Psoas muscle (tissue), 8 donors: ENCODE data around the gene SLIT3. TPM values are rescaled to one million over a fixed set of nuclear protein-coding genes. Genes with fewer than 3 reads are reported as not detected.
"Not testable (repeated sequence)": the region's sequence is repeated elsewhere in the genome, so short reads cannot be mapped to it uniquely, and the experiment has no call there.

ENCODE experiments used
- ATAC-seq, 4 donors: fragments of 200-7000 bp; cut with Tn5 transposase; one replicate each; pipeline ENCODE4 v1.9.1; 2020; ENCODE audit warnings: moderate library complexity in 3 of 4, mild to moderate bottlenecking in 2 of 4
- DNase-seq, 2 donors: peaks; one replicate each; pipeline ENCODE4 v3.0.0-alpha.2; 2020
- H3K27ac ChIP-seq: fragments of 200-600 bp; one replicate; pipeline ENCODE4 v1.8.0; 2022
- H3K27me3 ChIP-seq, 3 donors: fragments of 200-600 bp in 1 of 3; one replicate each; pipeline versions ENCODE4 v1.6.1 to v1.8.0; 2013 to 2022; ENCODE audit warnings: low read length in 2 of 3, mild to moderate bottlenecking in 2 of 3, moderate library complexity in 1 of 3; ENCODE audit not compliant: insufficient read depth in 3 of 3
- H3K36me3 ChIP-seq, 2 donors: fragments of 200-600 bp in 1 of 2; one replicate each; pipeline versions ENCODE4 v1.6.1 to v1.8.0; 2013 to 2022; ENCODE audit warnings: low read depth in 1 of 2, mild to moderate bottlenecking in 1 of 2, moderate library complexity in 1 of 2; ENCODE audit not compliant: insufficient read depth in 1 of 2
- H3K4me1 ChIP-seq: fragments of 200-600 bp; one replicate; pipeline ENCODE4 v1.8.0; 2022
- H3K4me3 ChIP-seq: fragments of 200-600 bp; one replicate; pipeline ENCODE4 v1.8.0; 2022; ENCODE audit warnings: mild to moderate bottlenecking
- H3K9me3 ChIP-seq: fragments of 200-600 bp; one replicate; pipeline ENCODE4 v1.8.0; 2022
- WGBS, 3 donors: extraction: QIAGEN DNeasy Blood & Tissue Kit; methylation state at CpG; one replicate each; pipeline versions ENCODE4 v1.1.6 to v1.1.7; 2013; 5-methylcytosine and 5-hydroxymethylcytosine counted together
- intact Hi-C, 2 donors: fragments of 100-400 bp; cut with DNase I; formaldehyde crosslinking; loops; one replicate each; pipeline versions ENCODE4 v1.11.0 to v1.14.2; 2022
- polyA plus RNA-seq, 3 donors: library from polyadenylated mRNA; stranded (reverse); fragments of 200-250 nt; gene quantifications; one replicate each; pipeline ENCODE4 v1.2.3, GENCODE V29; 2013
- total RNA-seq, 4 donors: library from RNA; stranded (reverse); fragmentation: NEBNext Ultra II Directional in 2 of 4; extraction: Animal tissue kit (Norgen Biotek cat#: 25700) in 2 of 4; gene quantifications; one replicate each; pipeline versions ENCODE4 v1.2.1 to v1.2.4, GENCODE V29; 2021 to 2023
- TF ChIP-seq, protein P1 (sequence below): fragments of 200-600 bp; IDR thresholded peaks from one replicate; pipeline ENCODE4 v1.8.0; 2022; ENCODE audit warnings: antibody characterized with exemption
- donor health status: healthy with polysubstance abuse.
- donor health status: DM: no; HTN: no; CAD: no; lungs with moderate emphysema.
- donor health status: Bipolar disorder and iron deficiency.
- donor health status: healthy.
- donor health status: DM: yes; HTN: yes; CAD: no.
- donor health status: DM: no; HTN: no; CAD: no.
- donor health status: DM: no; HTN: no; CAD: no.
- donor health status: DM: yes; HTN: yes; CAD: no.

Gene SLIT3
- total and polyA plus RNA-seq, 7 donors = 0.81 to 5.9 (median 2.1) TPM

DNA sequence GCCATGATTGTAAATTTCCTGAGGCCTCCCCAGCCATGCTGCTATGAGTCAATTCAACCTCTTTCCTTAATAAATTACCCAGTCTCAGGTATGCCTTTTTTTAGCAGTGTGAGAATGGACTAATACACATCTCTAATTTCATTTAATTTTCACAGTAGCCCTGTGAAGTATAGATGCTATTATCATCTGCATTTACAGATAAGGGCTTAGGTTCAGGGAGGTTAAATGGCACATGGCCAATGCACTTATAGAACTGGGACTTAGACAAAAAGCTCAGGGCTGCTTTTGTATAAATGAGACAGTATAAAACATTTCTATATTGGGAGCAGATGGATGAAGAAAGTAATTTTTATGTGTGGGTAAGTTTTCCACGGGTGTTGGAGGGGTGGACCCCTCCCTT lies 658.9 kb downstream of the SLIT3 start:
- H3K9me3 ChIP-seq = no peaks in the 10 kb centered on the region
- no peak overlapping the region for H3K27ac ChIP-seq
- H3K4me3 ChIP-seq = no peak overlapping the region
- no peak for DNase-seq
- H3K27me3 ChIP-seq = no peaks in the 10 kb centered on the region
- no peak for ATAC-seq
- no peaks in the 10 kb centered on the region for H3K4me1 ChIP-seq
- TF ChIP-seq, protein P1, sequence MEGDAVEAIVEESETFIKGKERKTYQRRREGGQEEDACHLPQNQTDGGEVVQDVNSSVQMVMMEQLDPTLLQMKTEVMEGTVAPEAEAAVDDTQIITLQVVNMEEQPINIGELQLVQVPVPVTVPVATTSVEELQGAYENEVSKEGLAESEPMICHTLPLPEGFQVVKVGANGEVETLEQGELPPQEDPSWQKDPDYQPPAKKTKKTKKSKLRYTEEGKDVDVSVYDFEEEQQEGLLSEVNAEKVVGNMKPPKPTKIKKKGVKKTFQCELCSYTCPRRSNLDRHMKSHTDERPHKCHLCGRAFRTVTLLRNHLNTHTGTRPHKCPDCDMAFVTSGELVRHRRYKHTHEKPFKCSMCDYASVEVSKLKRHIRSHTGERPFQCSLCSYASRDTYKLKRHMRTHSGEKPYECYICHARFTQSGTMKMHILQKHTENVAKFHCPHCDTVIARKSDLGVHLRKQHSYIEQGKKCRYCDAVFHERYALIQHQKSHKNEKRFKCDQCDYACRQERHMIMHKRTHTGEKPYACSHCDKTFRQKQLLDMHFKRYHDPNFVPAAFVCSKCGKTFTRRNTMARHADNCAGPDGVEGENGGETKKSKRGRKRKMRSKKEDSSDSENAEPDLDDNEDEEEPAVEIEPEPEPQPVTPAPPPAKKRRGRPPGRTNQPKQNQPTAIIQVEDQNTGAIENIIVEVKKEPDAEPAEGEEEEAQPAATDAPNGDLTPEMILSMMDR = no peak
- no peaks in the 10 kb centered on the region for H3K36me3 ChIP-seq
- intact Hi-C loops = no loop called here
- WGBS, 3 donors = 52 to 64% (median 57%) methylated on average over 1 of the region's 1 CpG

DNA sequence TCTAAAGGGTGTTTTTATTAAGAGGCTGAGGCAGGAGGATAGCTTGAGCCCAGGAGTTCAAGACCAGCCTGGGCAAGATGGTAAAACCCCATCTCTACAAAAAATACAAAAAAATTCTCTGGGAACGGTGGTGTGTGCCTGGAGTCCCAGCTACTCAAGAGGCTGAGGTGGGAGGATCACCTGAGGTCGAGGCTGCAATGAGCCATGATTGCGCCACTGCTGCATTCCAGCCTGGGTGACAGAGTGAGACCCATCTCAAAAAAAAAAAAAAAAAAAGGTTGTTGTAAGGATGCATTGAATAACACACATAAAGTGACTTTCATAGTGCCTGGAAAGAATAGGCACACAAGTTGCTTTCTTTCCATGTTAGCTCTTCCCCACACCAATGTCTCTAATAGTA lies 662.1 kb downstream of the SLIT3 start:
- H3K27me3 ChIP-seq, H3K4me1 ChIP-seq, H3K4me3 ChIP-seq, H3K36me3 ChIP-seq, ATAC-seq, H3K27ac ChIP-seq, H3K9me3 ChIP-seq, DNase-seq, intact Hi-C loops: not testable (repeated sequence)
- WGBS, 3 donors = 82 to 94% (median 83%) methylated on average over 3 of the region's 3 CpGs

DNA sequence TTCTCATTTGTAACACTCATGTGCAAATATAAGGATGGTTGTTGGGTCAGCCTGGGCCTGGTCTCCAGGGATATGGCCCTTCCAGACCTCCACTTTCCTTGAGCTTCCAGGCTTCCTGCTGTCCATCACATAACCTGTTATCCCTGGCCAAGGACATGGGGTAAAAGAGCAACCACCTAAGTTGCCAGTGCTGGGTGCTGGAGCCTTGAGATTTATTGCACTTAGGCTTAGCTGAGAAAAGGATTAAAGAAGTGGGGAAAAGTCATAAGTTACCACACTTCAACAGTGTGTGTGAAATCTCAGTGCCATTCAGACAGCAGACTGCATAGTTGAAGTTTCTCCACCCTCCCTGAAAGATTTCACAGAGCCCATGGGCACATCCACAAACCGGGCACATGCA lies 663.1 kb downstream of the SLIT3 start:
- no peak for ATAC-seq

DNA sequence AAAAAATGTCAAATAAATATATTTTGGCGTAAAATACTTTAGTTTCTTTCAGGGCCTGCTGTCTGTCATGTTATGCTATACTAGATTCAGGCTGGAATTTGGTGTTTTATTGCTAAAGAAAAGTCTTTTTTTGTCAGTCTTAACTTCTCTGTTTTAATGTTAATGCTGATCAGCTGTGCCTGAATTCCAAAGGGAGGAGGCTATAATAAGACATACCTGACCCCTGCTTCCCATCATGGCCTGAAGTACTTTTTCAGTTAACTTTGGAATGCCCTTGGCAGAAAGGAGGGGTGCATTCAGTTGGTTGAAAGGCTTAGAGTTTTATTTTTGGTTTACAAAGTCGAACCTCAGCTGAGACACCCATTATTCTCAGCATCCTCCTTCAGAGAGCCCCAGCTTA lies 663.7 kb downstream of the SLIT3 start:
- Histone ChIP-seq H3K27ac (no peak overlapping the region), H3K4me3 (no peak overlapping the region), H3K9me3 (no peaks in the 10 kb centered on the region), H3K27me3 (no peaks in the 10 kb centered on the region), H3K36me3 (no peaks in the 10 kb centered on the region), H3K4me1 (no peaks in the 10 kb centered on the region)
- DNase-seq = no peak
- ATAC-seq = no peak
- TF ChIP-seq, protein P1 = no peak
- intact Hi-C loops = no loop called here
- whole genome bisulfite sequencing, 3 donors = 64 to 72% (median 65%) methylated on average over 2 of the region's 2 CpGs

More for the DNA sequence above, 663.1 kb downstream of the SLIT3 start:
- 52 to 86% (median 67%) methylated on average over 1 of the region's 1 CpG for WGBS, 3 donors
- H3K27me3 ChIP-seq = no peaks in the 10 kb centered on the region
- intact Hi-C loops = no loop called here
- no peaks in the 10 kb centered on the region for H3K9me3 ChIP-seq
- H3K36me3 ChIP-seq = no peaks in the 10 kb centered on the region
- TF ChIP-seq, protein P1 = no peak
- no peaks in the 10 kb centered on the region for H3K4me1 ChIP-seq
- no peak overlapping the region for H3K27ac ChIP-seq
- H3K4me3 ChIP-seq = no peak overlapping the region
- DNase-seq = no peak

DNA sequence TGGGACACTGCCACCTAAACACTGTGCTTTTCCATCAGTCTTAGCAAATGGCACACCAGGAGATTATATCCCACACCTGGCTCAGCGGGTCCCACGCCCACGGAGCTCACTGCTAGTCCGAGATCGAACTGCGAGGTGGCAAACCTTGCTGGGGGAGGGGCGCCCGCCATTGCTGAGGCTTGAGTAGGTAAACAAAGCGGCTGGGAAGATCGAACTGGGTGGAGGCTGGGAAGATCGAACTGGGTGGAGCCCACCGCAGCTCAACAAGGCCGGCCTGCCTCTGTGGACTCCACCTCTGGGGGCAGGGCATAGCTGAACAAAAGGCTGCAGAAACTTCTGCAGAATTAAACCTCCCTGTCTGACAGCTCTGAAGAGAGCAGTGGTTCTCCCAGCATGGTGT lies 670.0 kb downstream of the SLIT3 start:
- H3K4me3 ChIP-seq, intact Hi-C loops, H3K27ac ChIP-seq, H3K36me3 ChIP-seq, ATAC-seq, DNase-seq, H3K9me3 ChIP-seq, H3K27me3 ChIP-seq, H3K4me1 ChIP-seq: not testable (repeated sequence)
- WGBS, 3 donors = 89 to 90% (median 90%) methylated on average over 13 of the region's 13 CpGs

DNA sequence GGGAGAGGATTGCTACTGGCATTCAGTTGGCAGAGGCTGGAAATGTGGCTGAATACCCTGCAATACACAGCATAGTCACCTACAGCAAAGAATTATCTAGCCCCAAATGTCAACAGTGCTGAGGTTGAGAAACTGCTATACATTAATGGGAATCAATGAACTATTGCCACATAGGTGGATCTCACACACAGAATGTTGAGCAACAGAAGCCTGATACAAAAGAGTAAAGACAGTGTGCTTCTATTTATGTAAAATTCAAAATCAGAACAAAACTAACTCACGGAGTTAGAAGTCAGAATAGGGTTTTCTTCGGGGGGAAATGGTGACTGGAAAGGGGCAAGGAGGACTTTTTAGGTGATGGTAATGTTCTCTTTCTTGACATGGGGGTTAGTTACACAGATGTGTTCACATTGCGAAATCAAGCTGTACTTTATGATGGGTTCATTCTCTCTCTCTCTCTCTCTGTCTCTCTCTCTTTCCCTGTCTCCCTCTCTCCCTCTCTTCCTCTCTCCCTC lies 676.0 kb downstream of the SLIT3 start:
- no peaks in the 10 kb centered on the region for H3K9me3 ChIP-seq
- TF ChIP-seq, protein P1 = no peak
- 84 to 92% (median 90%) methylated on average over 3 of the region's 3 CpGs for WGBS, 3 donors
- peaks cover 0 to 8% (median 4%) of the 10 kb centered on the region in 3 donors for H3K27me3 ChIP-seq
- H3K36me3 ChIP-seq = no peaks in the 10 kb centered on the region
- no peak overlapping the region for H3K4me3 ChIP-seq
- no peak overlapping the region for H3K27ac ChIP-seq
- no peak for DNase-seq
- H3K4me1 ChIP-seq = no peaks in the 10 kb centered on the region
- intact Hi-C loops = no loop called here
- no peak for ATAC-seq
